Measurements from ENCODE around the gene ANO4.

DNA sequence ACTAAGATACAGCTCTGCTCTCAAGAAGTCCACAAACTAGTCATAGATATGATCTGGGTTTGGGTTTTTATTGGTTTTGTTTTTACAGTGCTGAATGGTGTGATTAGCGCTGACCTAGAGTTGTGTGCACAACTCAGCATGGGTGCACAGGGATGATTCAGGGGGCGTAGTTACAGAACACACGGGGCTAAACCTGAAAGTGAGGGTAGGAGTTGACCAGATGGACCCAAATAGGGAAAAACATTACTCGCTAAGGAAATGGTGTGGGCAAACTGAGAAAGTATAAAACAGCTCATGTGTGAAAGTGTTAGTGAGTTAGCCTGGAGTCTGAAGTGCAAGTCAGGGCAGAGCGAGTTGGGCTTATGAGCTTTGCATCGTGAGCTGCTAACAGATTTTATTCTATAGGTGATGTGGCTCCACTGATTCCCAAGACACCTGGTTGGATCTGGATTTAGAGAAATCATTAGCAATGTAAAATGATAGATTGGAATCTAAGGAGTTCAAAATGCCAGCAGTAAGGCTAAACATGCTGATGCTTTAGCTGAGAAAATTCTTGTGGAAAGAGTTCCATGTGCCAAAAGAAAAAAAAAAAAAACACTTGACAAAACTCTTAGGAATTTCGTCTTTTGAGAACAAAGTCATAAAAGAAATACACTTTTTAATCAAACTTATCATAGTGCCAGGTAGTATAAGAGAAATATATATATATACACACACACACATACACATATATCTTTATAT is 280.5 kb downstream of the ANO4 start:
- TF ChIP-seq, protein P1, sequence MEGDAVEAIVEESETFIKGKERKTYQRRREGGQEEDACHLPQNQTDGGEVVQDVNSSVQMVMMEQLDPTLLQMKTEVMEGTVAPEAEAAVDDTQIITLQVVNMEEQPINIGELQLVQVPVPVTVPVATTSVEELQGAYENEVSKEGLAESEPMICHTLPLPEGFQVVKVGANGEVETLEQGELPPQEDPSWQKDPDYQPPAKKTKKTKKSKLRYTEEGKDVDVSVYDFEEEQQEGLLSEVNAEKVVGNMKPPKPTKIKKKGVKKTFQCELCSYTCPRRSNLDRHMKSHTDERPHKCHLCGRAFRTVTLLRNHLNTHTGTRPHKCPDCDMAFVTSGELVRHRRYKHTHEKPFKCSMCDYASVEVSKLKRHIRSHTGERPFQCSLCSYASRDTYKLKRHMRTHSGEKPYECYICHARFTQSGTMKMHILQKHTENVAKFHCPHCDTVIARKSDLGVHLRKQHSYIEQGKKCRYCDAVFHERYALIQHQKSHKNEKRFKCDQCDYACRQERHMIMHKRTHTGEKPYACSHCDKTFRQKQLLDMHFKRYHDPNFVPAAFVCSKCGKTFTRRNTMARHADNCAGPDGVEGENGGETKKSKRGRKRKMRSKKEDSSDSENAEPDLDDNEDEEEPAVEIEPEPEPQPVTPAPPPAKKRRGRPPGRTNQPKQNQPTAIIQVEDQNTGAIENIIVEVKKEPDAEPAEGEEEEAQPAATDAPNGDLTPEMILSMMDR (IDR thresholded peaks at IDR 0.05) = no peak
- no peak for TF ChIP-seq POLR2A (IDR thresholded peaks at IDR 0.05)
